DMS79 treated with DMSO at 0.1 percent for 48 hours (cell line): ENCODE measurements around the gene UROC1.

ENCODE experiments used
- DNase-seq: peaks from one replicate; lab custom pipeline; 2025; lab: John Stamatoyannopoulos, UW

UROC1 gene

DNA sequence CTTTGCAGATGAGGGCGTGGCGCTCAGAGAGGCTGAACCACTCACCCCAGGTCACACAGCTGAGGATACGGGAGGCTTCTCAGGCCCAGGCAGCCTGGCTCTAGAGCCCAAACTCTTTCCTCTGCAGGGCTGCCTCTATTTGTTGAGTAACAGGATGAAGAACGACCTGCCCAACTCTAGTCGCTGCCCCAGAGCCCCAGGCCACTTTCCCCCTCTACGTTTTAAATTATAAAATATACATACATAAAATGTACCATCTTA is 22.7 kb downstream of the UROC1 start:
- DNase-seq = no peak

- no peak for DNase-seq
These were observed 23.2 kb downstream of the UROC1 start for GRCh38 chr3:126494204-126494969.

- DNase-seq = no peak
These were observed 23.8 kb downstream of the UROC1 start for GRCh38 chr3:126493739-126494138.

- no peak for DNase-seq
These were observed 24.5 kb downstream of the UROC1 start for GRCh38 chr3:126493051-126493450.

DNA sequence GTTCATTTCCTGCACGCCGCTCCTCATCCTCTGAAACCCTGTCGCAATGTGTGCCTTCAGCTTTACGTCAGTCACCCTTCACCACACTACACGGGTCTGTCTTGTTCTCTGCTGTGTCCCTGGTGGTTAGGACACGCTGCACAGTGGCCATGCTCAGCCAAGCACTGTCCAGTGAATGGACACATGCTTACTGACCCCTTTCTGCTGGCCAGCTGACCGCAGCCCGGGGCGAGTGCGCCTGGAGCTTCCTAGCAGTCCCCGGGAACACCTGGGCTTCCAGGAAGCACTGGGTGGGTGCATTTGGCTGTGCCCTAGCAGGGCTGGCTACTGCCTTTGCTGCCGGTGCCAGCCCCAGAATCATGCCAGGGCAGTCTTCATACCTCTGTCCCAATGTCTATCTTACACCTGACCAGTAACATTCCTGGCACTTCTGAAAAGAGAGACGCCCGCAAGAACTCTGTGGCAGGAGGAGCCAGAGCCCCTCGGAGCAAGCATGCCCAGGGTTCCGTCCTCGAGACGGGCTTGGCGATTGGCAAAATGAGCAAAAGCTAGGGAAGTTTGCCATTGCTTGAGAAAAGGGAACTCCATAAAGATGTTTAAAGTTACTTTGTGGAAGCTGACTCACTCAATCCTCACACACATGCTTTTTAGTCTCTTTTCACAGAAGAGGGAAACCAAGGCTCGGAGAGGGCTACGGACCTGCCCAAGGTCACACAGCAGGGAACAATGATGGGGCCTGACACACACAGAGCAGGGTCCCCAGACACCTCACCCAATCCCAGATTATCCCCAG is 26.2 kb downstream of the UROC1 start:
- DNase-seq = no peak

- DNase-seq = no peak
These were observed 27.0 kb downstream of the UROC1 start for GRCh38 chr3:126490619-126491018.

DNA sequence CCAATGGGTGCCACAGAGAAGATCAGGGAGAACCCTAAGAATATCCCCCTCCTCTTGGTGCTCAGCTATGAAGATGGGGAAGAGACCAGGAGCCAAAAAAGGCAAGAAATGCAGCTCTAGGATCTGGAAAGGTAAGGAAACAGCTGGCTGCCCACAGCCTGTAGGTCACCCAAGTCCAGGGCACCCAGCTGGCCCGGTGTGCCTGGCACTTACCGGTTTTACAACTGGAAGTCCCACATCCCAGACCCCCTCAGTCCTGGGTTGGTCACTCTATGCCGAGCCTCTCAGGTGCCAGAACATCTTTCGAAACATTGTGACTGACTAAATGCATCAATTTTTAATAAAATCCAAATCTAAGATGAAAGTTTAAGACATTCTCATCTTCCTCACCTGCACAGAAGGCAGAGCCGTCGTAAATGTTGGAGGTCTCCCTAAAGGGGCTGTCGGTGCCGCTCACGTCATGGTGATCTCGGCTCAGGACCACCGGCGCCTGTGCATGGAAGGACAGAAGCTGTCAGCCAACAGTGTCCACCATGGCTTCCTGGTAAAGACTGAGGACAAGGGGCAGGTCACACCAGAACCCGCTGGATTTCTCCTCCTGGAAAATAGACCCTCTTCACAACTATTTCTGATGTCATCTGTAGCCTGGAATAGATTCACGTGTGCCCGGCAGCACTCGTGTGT is 28.5 kb downstream of the UROC1 start:
- no peak for DNase-seq

GRCh38 chr3:126488185-126488584 is 29.4 kb downstream of the UROC1 start:
- DNase-seq = no peak

GRCh38 chr3:126487151-126487771 is 30.3 kb downstream of the UROC1 start:
- DNase-seq = no peak

DNA sequence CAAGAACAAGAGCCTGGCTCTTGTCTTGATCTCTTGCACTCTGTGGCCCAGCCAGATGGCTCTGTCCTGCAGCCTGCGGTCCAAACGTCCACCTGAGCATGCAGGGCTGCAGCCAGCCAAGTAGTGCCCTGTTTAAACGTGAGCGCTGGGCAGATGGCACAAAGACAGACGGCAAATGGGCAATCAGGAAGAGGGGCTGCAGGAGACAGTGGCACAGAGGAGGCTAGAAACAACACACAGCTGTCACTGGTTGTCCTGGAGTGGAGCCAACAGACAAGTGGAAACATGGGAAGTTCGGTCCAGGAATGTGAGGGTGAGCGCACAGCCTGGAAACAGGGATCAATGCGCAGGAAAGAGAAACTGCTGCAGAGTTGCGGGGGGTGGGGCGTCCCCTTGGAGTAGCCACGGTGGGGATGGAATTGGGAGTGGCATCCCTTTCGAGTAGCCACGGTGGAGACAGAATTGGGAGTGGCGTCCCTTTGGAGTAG is 31.2 kb downstream of the UROC1 start:
- DNase-seq = no peak

GRCh38 chr3:126485956-126486355 is 31.6 kb downstream of the UROC1 start:
- DNase-seq = no peak

DNA sequence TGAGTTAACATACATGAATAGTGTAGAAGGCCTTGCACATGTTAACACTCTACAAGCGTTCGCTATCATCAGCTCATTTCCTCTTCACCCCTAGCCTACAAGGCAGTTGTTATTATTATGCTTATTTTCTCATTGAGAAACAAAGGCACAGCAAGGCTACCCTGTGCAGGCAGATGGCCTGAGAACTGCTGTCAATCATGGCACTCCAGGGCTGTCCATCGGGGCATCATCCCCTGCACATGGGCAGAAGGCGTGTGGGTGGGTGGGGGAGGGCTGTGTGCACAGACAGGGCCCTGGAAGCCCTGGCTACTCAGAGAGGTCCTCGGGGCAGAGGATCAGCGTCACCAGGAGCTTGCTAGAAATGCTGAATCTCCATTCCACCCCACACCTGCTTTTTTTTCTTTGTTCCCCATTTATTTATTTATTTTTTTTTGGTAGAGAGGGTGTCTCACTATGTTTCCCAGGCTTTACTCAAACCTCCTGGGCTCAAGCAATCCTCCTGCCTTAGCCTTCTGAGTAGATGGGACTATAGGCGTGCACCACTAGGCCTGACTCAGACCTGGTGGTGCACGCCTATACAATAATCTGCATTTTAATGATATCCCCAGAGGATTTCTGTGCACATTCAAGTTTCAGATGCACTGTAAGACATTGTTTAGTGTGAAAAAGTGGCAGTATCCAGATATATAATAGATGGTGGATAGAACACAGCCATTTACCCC is 32.2 kb downstream of the UROC1 start:
- no peak for DNase-seq

- no peak for DNase-seq
These were observed 32.9 kb downstream of the UROC1 start for GRCh38 chr3:126484662-126485061.

- DNase-seq = no peak
These were observed 33.4 kb downstream of the UROC1 start for GRCh38 chr3:126484148-126484547.

- DNase-seq = no peak
These were observed 34.2 kb downstream of the UROC1 start for GRCh38 chr3:126483321-126483761.

- no peak for DNase-seq
These were observed 34.9 kb downstream of the UROC1 start for GRCh38 chr3:126482503-126483255.

DNA sequence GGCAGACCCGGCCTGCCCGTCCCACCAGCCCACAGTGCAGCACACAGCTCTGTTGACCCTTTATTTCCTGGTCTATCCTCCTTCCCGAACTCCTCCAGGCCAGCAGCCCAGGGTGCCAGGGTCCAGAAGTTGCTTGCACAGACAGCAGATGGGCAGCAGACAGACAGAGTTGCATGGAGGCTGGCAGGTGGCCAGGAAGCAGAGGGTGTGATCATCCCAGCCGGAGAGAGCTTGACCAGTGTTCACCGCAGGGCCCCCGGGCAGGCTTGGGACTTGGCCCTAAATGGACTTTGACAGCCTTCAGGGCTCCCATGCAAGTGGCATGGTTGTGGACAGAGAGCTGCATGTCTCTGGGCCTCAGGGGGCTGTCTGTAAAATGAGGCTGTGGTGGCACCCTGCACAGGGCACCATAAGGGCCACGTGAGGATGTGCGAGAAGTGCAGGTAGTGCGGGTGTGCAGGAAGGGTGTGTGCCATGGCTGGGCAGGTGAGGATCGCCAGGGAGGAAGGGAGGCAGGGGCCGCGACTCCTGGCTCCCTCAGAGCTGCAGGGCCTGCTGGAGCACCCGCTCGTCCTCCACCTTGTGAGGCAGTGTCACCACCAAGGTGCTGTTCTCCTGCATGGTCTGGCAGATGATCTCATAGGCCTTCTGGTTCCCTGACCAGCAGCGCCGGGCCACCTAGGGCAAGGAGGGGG is 35.6 kb downstream of the UROC1 start:
- DNase-seq = no peak

DNA sequence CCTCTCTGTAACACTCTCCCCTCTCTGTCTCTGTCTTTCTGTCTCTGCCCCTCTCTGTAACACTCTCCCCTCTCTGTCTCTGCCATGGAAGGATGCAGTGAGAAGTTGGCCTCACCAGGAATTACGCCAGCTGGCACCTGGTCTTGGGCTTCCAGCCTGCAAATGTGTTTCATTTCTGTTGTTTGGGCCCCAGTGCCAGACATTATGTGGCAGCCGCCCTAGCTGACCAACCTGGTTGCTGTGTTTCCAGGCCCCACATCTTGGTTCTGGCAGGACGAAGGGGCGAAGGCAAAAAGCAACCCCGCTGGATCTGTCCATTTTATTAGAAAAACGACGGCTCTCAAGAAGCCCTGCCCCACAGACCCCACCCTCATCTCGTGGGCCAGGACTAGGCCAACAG is 36.7 kb downstream of the UROC1 start:
- no peak for DNase-seq

DNA sequence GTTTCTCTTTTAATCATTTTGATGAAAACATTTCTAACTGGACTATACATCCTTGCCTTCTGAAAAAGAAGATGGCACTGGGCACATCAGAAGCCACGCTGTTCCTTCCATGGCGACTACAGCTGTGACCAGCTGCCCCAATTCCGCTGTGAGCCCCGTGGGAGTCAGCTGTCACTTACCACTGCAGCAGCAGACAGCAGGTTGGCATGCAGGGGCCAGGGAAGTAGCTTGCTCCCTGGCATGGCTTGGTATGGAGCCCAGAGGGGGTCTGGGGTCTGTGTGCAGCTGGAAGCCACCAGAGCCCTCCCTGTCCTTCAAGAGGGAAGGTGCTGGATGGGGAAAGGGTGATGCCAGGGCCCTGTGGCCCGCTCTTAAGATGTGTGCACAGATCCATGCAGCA is 37.4 kb downstream of the UROC1 start:
- DNase-seq = no peak

GRCh38 chr3:126479642-126480041 is 37.9 kb downstream of the UROC1 start:
- DNase-seq = no peak
